Colon (tissue), 2 donors: ENCODE results near the gene PARD3B.
A peak's percentile ranks its signal among the peaks of the same experiment; 100 is the strongest.

ENCODE experiments used
- FAIRE-seq: peaks from 2 replicates; lab custom pipeline; 2012; peaks lifted over from hg19 to GRCh38; lab: Jason Lieb, UNC
- donor health status: control.
- donor health status: control.

Gene PARD3B

DNA sequence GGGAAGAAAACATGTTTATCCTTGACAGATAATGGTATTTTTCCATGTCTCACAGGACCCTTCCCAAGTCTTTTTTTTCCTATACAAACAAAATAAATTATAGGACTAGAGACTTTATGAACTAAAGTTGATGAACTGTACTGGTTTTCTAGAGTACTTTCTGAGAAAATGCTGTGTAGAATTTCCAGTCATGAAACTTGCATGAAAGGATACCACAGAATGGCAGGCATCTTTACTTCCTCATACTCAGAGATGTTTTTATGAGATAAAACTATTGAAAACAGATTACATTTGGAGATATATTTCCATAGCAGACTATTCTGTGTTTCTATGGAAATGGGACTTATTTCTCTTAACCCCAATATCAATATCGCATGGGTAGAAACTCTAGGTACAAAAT, 403.5 kb downstream of the PARD3B start:
- FAIRE-seq: no peak

DNA sequence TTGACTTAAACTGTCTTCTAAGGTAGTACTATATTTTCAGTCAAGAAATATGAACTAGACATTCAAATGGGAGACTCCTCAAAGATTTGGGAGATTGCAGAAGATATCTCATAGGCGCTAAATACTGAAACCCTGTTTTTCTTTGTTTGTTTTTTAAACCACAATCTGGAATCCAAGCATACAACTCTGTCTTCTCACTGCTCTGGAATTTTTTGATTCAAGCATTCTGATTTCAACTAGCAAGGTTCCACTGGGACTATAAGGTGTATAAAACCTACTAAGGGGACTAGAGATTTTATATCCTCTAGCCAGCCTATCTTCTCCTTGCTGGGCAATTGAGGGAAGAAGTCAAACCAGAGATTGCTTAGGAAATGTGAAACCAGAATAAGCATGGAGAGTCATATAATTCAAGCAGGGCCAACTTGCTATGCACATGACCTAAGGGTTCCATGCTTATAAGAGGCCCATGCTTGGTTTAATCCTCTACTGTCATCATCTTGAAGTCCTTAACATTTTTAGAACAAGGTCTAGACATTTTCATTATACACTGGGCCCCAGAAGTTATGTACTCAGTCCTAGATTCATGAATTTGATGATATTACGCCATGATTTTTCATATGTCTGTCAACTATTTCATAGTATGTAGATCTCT, 405.5 kb downstream of the PARD3B start:
- FAIRE-seq: no peak

GRCh38 chr2:204958371-204958770, 413.1 kb downstream of the PARD3B start:
- FAIRE-seq: no peak

GRCh38 chr2:204964414-204964813, 419.1 kb downstream of the PARD3B start:
- no peak for FAIRE-seq

GRCh38 chr2:204966245-204966644, 421.0 kb downstream of the PARD3B start:
- FAIRE-seq: no peak

- FAIRE-seq: no peak
These were observed 422.1 kb downstream of the PARD3B start for GRCh38 chr2:204967199-204967960.

DNA sequence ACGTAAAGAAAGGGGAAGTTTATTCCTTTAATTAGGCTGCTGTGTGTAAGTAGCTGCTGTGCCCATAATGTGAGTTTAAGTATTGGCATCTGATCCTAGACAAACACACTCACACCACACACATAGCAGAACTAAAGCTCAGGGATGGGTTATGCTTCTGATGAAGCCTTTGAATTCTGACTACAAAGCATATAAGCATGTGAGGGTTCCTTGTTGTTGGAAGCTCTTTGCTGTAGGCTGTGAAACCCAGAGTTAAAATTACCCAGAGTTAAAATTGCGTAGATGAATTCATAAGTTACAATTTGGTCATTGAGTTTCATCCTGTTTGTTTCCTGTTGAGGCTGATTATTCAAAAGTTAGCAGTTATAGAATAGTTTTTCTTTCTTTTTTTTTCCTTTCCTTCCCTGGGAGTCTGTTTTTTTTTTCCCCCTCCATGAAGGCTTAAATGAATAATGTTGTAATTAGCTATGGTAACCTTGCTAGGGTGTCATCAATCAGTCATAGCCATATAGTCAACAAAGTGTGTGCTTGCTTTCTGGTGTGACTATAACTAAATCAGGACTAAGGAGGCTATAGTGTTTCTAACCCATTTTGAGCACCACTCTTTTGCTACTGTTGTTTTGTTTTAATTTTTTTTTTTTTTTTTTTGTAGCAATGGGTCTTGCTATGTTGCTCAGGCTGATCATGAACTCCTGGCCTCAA, 426.1 kb downstream of the PARD3B start:
- FAIRE-seq: no peak

- FAIRE-seq: peak; percentile 36
These were observed 426.9 kb downstream of the PARD3B start for GRCh38 chr2:204972161-204972560.

DNA sequence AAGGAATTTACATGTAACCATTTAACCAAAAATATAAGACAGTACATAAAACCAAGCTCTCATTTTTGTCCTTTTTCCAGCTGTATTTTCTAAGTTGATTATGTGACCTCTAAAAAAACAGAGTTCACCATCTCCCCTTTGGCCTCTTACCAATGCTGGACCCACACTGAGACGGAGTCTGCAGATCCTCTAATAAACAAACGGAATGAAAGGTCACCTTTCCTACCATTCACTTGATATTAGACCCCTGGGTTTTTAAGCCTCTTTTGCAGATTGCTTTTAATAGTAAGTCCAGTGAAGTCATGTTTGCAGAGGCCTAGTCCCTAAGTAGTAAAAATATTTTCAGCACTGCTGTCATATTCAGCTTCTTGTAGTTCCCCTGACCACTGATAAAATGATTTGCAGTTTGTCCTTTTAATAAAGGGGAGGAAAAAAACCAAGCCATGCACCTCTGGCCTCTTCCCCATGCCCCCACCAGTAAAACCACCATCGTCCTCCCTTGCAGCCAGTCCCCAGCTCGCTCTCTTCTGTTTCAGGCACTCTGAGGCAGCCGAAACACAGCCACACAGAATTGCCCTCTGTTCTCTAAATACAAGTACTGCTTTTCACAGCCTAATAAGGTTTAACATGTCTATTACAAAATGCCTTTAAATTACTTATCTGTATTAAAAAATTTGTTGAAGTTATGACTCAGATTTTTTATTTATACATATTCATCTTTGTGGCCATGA, 427.5 kb downstream of the PARD3B start:
- FAIRE-seq: no peak

DNA sequence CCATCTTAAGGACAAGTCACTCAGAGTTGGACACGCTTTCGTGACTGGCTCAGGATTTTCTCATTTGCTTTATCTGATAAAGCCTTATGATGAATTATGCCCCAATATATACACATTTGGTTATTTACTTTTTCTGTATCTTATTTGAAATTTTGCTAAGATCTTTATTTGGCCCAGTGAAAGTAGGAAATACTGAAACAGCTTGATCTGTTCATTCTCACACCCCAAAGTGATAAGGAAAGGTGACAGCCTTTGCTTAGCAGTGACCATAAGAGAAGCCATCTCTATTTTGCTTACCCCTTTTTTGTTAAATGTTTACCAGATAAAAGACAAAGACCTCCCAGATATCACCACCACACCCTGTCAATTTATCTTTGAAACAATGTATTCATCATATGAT, 428.3 kb downstream of the PARD3B start:
- no peak for FAIRE-seq

DNA sequence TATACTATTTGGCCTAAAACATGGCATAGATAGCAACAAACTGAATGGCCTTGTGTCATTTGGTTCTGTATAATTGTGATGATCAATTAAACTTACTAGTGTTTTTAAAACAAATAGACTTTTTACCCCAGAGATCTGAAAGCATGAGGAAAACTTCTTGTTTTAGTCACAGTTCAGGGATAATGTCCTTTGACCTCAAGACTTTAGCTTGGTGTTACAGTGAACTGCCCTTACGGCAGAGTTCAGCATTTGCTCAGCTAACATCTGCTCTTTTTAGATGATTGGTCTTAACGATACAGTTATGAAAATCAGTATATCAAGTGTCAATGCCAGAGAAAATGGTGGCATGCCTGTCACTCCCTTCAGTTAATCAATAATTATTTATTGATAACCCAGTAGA, 429.2 kb downstream of the PARD3B start:
- FAIRE-seq: no peak

DNA sequence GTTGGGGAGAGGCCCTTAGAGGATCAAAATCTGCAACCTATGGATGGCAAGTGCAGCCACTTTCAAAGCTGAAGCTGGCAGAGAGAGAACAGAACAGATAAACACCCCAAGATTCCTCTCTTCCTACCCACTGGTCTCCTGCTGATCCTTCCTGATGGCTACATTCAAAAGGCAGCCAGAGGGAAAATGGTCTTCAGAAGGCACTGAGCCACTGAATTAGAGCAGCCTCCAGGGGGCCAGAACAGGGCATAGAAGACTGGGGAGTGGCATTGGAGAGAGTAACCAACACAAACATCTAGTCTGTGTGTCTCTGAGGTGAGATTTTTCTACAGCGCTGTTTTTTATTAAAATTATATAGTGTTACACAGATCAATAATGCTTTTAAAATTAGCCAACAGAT, 432.6 kb downstream of the PARD3B start:
- no peak for FAIRE-seq

DNA sequence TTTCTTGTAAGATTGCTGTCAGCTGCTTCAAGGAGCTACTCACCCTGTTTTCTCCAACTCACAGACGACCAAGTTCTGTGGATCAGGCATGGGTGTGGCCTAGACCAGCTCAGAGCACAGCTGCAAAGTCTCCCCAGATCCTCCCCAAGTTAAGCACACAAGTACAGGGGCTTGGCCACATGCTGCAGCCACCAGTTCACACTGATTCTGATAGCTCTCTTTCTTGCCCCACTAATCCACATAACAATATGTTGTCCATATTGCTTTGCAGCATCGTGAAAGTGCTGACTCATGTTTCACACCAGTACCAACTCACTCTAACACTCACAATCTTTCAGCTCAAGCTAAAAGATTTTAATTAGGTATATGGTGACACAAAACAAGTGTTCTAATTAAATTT, 437.0 kb downstream of the PARD3B start:
- FAIRE-seq: no peak

DNA sequence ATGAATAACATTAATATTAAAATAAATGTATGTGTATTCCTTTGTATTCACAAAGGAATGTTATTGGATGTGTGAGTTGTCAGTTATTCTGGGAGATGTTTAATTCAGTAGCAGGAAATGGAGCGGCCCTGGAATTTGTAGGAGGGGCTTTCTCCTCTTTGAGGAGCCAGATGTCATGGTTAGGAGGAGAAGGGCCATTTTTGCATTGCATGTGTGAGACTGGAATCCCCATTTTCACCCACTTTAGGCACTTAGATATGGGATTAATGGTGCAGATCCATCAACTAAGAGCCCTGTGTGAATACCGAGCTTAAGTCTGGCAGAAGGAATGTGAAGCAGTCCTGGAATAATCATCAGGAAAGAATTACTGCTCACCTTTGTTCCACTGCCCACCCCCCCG, 439.2 kb downstream of the PARD3B start:
- no peak for FAIRE-seq

GRCh38 chr2:204986641-204987040, 441.4 kb downstream of the PARD3B start:
- FAIRE-seq: no peak

DNA sequence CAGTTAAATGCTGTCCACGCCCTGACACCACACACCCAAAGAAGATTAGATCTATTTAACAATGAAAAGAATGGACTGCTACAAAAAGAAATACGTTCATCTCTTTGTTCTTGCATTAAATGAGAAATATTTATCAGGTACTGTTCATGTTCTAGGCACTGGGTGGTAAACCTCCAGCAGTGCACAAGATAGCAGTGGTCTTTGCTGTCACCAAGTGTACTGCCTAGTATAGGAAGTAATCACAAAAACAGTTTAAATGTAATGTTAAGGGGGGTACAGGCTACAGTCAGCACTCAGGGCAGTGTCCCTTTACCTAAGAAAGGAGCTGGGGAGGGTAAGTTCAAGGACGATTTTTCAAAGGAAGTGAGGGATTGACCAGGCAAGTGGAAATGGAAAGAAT, 443.6 kb downstream of the PARD3B start:
- FAIRE-seq: no peak

- FAIRE-seq: no peak
These were observed 444.6 kb downstream of the PARD3B start for GRCh38 chr2:204989877-204990276.

GRCh38 chr2:205001300-205001966, 456.2 kb downstream of the PARD3B start:
- no peak for FAIRE-seq

- no peak for FAIRE-seq
These were observed 457.1 kb downstream of the PARD3B start for GRCh38 chr2:205002390-205002789.

GRCh38 chr2:205003288-205003687, 458.0 kb downstream of the PARD3B start:
- no peak for FAIRE-seq

- no peak for FAIRE-seq
These were observed 464.9 kb downstream of the PARD3B start for GRCh38 chr2:205010196-205010595.

DNA sequence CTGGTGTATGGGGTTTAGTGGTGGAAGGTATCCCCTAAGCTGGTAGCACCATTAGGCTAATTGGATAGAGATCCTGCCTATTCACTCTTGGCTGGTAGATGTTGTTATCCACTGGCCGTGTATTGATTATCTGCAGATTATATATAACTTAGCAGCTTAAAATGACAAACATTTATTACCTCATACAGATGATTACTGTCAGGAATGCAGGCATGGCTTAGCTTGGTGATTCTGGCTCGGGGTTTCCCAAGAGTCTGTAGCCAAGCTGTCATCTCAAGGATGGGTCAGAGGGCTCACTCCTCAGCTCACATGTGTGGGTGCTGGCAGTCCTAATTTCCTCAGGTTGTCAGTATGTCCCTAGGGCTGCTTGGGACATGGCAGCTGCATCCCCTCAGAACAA, 465.8 kb downstream of the PARD3B start:
- no peak for FAIRE-seq
